Pancreas (tissue), 10 donors: ENCODE results near the gene KLHL10. TPM values are rescaled to one million over a fixed set of nuclear protein-coding genes. Genes with fewer than 3 reads are reported as not detected.

Source experiments
- ATAC-seq, 4 donors: fragments of 200-7000 bp; cut with Tn5 transposase; one replicate each; pipeline versions ENCODE4 v1.8.0 to v1.9.1; 2020; ENCODE audit warnings: mild to moderate bottlenecking in 4 of 4, moderate library complexity in 4 of 4
- DNase-seq, 6 donors: peaks; one replicate each; pipeline ENCODE4 v3.0.0-alpha.2; 2020
- FAIRE-seq: peaks from 2 replicates; lab custom pipeline; 2012; peaks lifted over from hg19 to GRCh38; lab: Jason Lieb, UNC
- H3K27ac ChIP-seq, 4 donors: fragments of 200-600 bp; sonication (generic); 1 replicate in 3 of 4; 2 replicates in 1 of 4; pipeline versions ENCODE4 v1.5.0 to v1.8.0; 2020
- H3K27me3 ChIP-seq, 4 donors: fragments of 200-600 bp; one replicate each; pipeline ENCODE4 v1.8.0; 2021
- H3K36me3 ChIP-seq, 3 donors: fragments of 200-600 bp; sonication (generic) in 1 of 3; one replicate each; pipeline versions ENCODE4 v1.5.0 to v1.8.0; 2020 to 2021
- H3K4me1 ChIP-seq, 3 donors: fragments of 200-600 bp; one replicate each; pipeline ENCODE4 v1.8.0; 2021
- H3K4me3 ChIP-seq, 4 donors: fragments of 200-600 bp; sonication (generic) in 2 of 4; one replicate each; pipeline versions ENCODE4 v1.5.0 to v1.8.0; 2020 to 2021
- H3K9me3 ChIP-seq, 4 donors: fragments of 200-600 bp; one replicate each; pipeline ENCODE4 v1.8.0; 2021
- WGBS, 2 donors: extraction: QIAGEN DNeasy Blood & Tissue Kit; methylation state at CpG; one replicate each; pipeline ENCODE4 v1.1.7; 2013; 5-methylcytosine and 5-hydroxymethylcytosine counted together
- intact Hi-C, 3 donors: fragments of 100-400 bp; cut with DNase I; formaldehyde crosslinking; loops; one replicate each; pipeline versions ENCODE4 v1.11.1 to v1.14.2; 2022
- polyA plus RNA-seq, 2 donors: library from polyadenylated mRNA; stranded (reverse); fragments of 200-250 nt; gene quantifications; one replicate each; pipeline ENCODE4 v1.2.3, GENCODE V29; 2013
- total RNA-seq, 6 donors: library from RNA; stranded (reverse); fragmentation: NEBNext Ultra II Directional in 4 of 6; extraction: Animal tissue kit (Norgen Biotek cat#: 25700) in 4 of 6; gene quantifications; one replicate each; pipeline versions ENCODE4 v1.2.1 to v1.2.4, GENCODE V29; 2021 to 2023
- TF ChIP-seq, protein P1 (sequence below), 4 donors: fragments of 200-600 bp; sonication (generic) in 3 of 4; IDR thresholded peaks; one replicate each; pipeline versions ENCODE4 v1.5.0 to v1.8.0; 2021; ENCODE audit warnings: antibody characterized with exemption in 4 of 4
- donor health status: healthy with polysubstance abuse.
- donor health status: DM: no; HTN: no; CAD: no; lungs with moderate emphysema.
- donor health status: DM: no; HTN: no; CAD: no.
- donor health status: control.
- donor health status: control.
- donor health status: Bipolar disorder and iron deficiency.
- donor health status: DM: yes; HTN: yes; CAD: no.
- donor health status: DM: no; HTN: no; CAD: no.
- donor health status: DM: no; HTN: no; CAD: no.
- donor health status: DM: yes; HTN: yes; CAD: no.

KLHL10 gene
- total RNA-seq = not detected
- under 1 TPM in 1 of 2 donors, not detected in 1; 0.02 TPM for polyA plus RNA-seq

DNA sequence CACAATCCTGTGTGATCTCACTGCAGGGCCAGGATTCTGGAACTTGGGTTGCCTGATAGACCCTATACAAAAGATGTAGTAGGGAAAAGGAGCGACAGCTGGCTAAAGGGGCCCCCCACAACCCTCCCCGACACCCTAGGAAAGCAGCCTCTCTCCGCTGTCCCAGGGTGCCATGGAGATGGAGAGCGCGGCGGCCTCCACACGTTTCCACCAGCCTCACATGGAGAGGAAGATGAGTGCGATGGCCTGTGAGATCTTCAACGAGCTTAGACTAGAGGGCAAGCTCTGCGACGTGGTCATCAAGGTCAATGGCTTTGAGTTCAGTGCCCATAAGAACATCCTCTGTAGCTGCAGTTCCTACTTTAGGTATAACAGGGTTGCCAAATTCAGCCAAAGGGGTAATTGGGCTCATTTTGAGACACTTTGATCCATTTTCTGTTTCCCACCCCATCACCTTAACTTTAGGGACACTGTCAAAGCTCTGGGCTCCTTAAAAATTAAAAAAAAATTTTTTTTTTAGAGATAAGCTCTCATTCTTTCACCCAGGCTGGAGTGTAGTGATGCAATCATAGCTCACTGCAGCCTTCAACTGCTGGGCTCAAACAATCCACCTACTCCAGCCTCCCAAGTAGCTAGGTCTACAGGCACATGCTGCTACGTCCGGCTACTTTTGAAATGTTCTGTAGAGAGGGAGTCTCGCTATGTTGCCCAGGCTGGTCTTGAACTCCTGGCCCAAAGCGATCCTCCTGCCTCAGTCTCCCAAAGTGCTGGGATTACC, at the start of gene KLHL10:
Gene KLHL10, plus strand, starts transcription at position 65 of the 778 bp plus-strand sequence. Its CDS starts 108 bp downstream, at position 173.
- Histone ChIP-seq H3K36me3 (no peaks in the 10 kb centered on the region), H3K9me3 (no peaks in the 10 kb centered on the region), H3K27ac (peak within 1 kb of the TSS in 1 of 4 donors; percentile 17), H3K4me3 (peak within 1 kb of the TSS in 2 of 4 donors; percentile 56 to 93), H3K4me1 (peaks cover 0 to 5% (median 5%) of the 10 kb centered on the region in 3 donors), H3K27me3 (no peaks in the 10 kb centered on the region)
- no peak for ATAC-seq
- intact Hi-C loops = no loop called here
- WGBS, 2 donors = 93 to 97% methylated on average over 15 of the region's 15 CpGs
- no peak for FAIRE-seq
- no peak for DNase-seq
- TF ChIP-seq, protein P1, sequence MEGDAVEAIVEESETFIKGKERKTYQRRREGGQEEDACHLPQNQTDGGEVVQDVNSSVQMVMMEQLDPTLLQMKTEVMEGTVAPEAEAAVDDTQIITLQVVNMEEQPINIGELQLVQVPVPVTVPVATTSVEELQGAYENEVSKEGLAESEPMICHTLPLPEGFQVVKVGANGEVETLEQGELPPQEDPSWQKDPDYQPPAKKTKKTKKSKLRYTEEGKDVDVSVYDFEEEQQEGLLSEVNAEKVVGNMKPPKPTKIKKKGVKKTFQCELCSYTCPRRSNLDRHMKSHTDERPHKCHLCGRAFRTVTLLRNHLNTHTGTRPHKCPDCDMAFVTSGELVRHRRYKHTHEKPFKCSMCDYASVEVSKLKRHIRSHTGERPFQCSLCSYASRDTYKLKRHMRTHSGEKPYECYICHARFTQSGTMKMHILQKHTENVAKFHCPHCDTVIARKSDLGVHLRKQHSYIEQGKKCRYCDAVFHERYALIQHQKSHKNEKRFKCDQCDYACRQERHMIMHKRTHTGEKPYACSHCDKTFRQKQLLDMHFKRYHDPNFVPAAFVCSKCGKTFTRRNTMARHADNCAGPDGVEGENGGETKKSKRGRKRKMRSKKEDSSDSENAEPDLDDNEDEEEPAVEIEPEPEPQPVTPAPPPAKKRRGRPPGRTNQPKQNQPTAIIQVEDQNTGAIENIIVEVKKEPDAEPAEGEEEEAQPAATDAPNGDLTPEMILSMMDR (IDR thresholded peaks at IDR 0.05) = no peak

DNA sequence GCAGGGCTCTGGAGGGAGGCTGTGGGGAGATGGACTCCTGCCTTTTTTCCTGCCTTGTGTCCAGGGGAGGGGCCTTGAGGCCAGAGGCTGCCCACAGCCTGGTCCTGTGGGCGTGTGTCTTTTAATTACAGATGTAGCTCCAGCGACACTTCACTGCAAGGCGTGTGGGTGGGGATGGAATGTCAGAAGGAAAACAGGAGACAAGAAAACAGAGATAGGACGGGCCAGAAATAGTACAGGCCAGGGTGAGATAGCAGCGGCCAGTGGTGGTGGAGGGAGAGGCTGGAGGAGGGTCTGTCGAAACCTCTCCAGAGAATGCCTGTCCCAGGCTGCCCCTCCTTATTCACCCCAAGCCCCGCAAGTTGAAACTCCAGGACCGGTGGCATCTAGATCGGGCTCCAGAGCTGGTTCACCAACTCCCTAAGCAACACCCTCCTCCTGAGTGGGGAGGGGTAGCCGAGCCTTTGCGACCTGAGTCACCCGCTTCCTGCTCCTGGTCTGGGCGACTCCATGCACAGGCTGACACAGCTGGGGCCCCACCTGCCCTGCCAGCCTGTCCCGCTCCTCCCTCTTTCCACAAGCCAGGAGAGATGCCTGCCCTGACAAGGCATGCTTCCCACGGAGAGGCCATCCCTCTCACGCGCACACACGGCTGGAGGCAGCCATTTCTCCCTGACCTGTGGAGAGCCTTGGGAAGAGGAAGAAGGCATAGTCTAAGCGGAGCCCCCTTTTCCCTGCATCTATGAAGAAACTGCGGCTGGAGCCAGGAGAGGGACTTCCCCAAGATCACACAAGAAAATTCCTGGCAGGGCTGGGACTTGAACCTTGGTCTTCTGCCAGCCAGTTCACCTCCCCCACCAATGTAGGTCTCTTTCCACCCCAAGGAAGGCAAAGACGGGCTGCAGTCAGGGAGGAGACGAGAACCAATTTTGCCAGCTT, 44.5 kb upstream of the KLHL10 start:
- intact Hi-C loops = no loop called here
- TF ChIP-seq, protein P1 (IDR thresholded peaks at IDR 0.05) = no peak
- DNase-seq = peak in 5 of 6 donors; percentile 64 to 81 (median 75)
- Histone ChIP-seq H3K27me3 (no peaks in the 10 kb centered on the region), H3K27ac (peak overlapping the region; percentile 22 to 81 (median 65)), H3K9me3 (no peaks in the 10 kb centered on the region), H3K36me3 (no peaks in the 10 kb centered on the region), H3K4me3 (peak overlapping the region in 1 of 4 donors; percentile 5), H3K4me1 (peaks cover 8 to 19% (median 12%) of the 10 kb centered on the region in 3 donors)
- WGBS, 2 donors = 16 to 20% methylated on average over 20 to 22 of the region's 22 CpGs
- no peak for FAIRE-seq
- peak; percentile 86 to 91 (median 90) for ATAC-seq

DNA sequence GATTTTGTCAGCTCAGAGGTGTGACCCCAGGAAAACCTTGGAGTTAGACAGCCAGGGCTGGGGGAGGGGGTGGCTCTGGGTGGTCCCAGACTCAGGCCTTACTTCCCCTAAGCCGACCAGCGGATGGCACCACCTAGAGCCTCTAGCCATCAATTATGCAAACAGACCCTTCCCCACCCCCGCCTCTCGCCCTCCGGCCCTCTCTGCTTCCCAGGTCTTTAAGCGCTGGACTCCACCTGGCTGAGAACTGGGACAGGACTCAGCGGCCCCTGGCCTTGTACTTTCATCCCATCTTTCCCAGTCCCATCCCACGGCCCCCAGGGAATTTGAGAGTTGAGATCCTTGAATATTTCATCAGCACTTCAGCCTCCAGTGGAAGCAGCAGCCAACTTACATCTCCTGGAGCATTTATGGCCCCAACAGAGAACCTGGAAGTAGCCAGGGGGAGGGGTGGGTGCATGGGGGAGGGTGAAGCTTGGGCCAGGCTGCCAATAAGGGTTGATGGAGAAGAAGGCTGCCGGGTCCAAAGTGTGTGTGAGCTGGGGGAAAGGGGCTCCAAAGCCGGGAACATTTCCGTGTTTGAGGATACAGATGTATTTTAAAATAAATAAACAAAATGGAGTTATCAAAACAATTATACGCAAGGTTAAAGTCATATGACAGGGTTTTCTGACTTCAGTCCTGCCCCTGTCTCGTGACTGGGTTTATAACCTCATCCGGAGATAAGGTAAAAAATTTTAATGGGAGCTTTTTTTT, 43.7 kb upstream of the KLHL10 start:
- ATAC-seq (peak in 1 of 4 donors; percentile 5), FAIRE-seq (no peak), DNase-seq (no peak)
- Histone ChIP-seq H3K4me1 (peaks cover 8 to 19% (median 12%) of the 10 kb centered on the region in 3 donors), H3K27me3 (no peaks in the 10 kb centered on the region), H3K4me3 (no peak overlapping the region), H3K27ac (peak overlapping the region in 3 of 4 donors; percentile 51 to 81 (median 79)), H3K36me3 (no peaks in the 10 kb centered on the region), H3K9me3 (no peaks in the 10 kb centered on the region)
- WGBS, 2 donors = 63 to 64% methylated on average over 14 of the region's 14 CpGs
- TF ChIP-seq, protein P1 (IDR thresholded peaks at IDR 0.05) = no peak
- intact Hi-C loops = no loop called here

DNA sequence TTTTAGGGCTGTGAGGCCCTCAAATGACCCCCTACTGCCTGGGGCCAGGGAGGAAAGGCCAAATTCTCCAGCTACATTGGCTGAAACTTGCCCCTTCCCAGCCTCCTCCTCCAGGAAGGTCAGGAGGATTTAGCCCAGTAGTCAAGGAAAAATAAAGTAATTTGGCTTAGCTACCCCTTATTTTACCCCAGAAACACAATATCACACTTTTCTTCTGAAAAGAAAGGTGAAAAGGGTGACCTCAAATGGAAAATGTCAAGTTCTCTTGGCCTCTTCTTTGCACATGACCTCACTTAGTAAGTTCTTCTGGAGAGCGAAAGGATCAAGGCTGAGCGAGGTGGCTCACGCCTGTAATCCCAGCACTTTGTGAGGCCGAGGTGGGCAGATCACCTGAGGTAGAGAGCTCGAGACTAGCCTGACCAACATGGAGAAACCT, 43.1 kb upstream of the KLHL10 start:
- H3K27ac ChIP-seq = peak overlapping the region in 1 of 4 donors; percentile 81
- ATAC-seq = no peak
- TF ChIP-seq, protein P1 (IDR thresholded peaks at IDR 0.05) = no peak
- DNase-seq = no peak
- intact Hi-C loops = no loop called here
- FAIRE-seq = no peak
- no peak overlapping the region for H3K4me3 ChIP-seq
- 91 to 95% methylated on average over 5 of the region's 5 CpGs for WGBS, 2 donors
- H3K4me1 ChIP-seq = peaks cover 8 to 19% (median 12%) of the 10 kb centered on the region in 3 donors
- no peaks in the 10 kb centered on the region for H3K9me3 ChIP-seq
- no peaks in the 10 kb centered on the region for H3K36me3 ChIP-seq
- H3K27me3 ChIP-seq = no peaks in the 10 kb centered on the region
